Kidney (tissue), 14 donors: ENCODE results near the gene LRTM2. TPM values are rescaled to one million over a fixed set of nuclear protein-coding genes. Genes with fewer than 3 reads are reported as not detected.

Source experiments
- DNase-seq, 5 donors: peaks; one replicate each; pipeline ENCODE4 v3.0.0-alpha.2; 2013 to 2020
- FAIRE-seq: peaks from 2 replicates; lab custom pipeline; 2012; peaks lifted over from hg19 to GRCh38; lab: Jason Lieb, UNC
- H3K27ac ChIP-seq, 2 donors: one replicate each; pipeline ENCODE4 v1.7.0; 2013; ENCODE audit warnings: low read depth in 2 of 2, low read length in 2 of 2, inconsistent platforms in 1 of 2
- H3K27me3 ChIP-seq: one replicate; pipeline ENCODE4 v1.7.1; 2013; ENCODE audit warnings: low read length, inconsistent platforms; ENCODE audit not compliant: control insufficient read depth, insufficient read depth
- H3K36me3 ChIP-seq, 3 donors: one replicate each; pipeline versions ENCODE4 v1.7.0 to v1.7.1; 2013; ENCODE audit warnings: low read length in 3 of 3, control low read depth in 1 of 3, inconsistent platforms in 1 of 3; ENCODE audit not compliant: insufficient read depth in 3 of 3, control insufficient read depth in 2 of 3
- H3K4me1 ChIP-seq, 3 donors: one replicate each; pipeline versions ENCODE4 v1.7.0 to v1.7.1; 2013; ENCODE audit warnings: low read length in 3 of 3, inconsistent platforms in 1 of 3, low read depth in 1 of 3; ENCODE audit not compliant: control insufficient read depth in 2 of 3, insufficient read depth in 2 of 3
- H3K4me3 ChIP-seq, 3 donors: one replicate each; pipeline versions ENCODE4 v1.7.0 to v1.8.1; 2013; ENCODE audit warnings: low read length in 3 of 3, control low read depth in 1 of 3, inconsistent platforms in 1 of 3
- H3K9ac ChIP-seq, 3 donors: one replicate each; pipeline versions ENCODE4 v1.7.0 to v1.7.1; 2013; ENCODE audit warnings: low read length in 3 of 3, control low read depth in 1 of 3, inconsistent platforms in 1 of 3
- H3K9me3 ChIP-seq, 3 donors: one replicate each; pipeline versions ENCODE4 v1.7.0 to v1.7.1; 2013; ENCODE audit warnings: low read length in 3 of 3, control low read depth in 1 of 3, inconsistent platforms in 1 of 3; ENCODE audit not compliant: control insufficient read depth in 2 of 3, insufficient read depth in 1 of 3
- intact Hi-C: fragments of 100-400 bp; cut with DNase I; formaldehyde crosslinking; loops from one replicate; pipeline ENCODE4 v1.11.1; 2022
- polyA plus RNA-seq: library from polyadenylated mRNA; stranded (reverse); fragments of 350-450 nt; fragmentation: Illumina TruSeq; extraction: RNeasy Lipid Tissue Mini Kit (QIAGEN cat#74804); gene quantifications from one replicate; pipeline ENCODE4 v1.2.3, GENCODE V29; 2014; ENCODE audit warnings: low read depth, low replicate concordance; ENCODE audit not compliant: insufficient read depth
- total RNA-seq: library from RNA; stranded (reverse); fragmentation: NEBNext Ultra II Directional; extraction: Animal tissue kit (Norgen Biotek cat#: 25700); gene quantifications from one replicate; pipeline ENCODE4 v1.2.1, GENCODE V29; 2021
- TF ChIP-seq, protein P1 (sequence below): IDR thresholded peaks from 3 replicates; pipeline ENCODE4 v1.5.1; 2012; ENCODE audit warnings: mild to moderate bottlenecking, moderate library complexity, borderline replicate concordance; ENCODE audit not compliant: insufficient read depth; ENCODE audit errors: extremely low read depth
- donor health status: control.
- donor health status: control.
- donor health status: control.
- donor health status: control.
- donor health status: control.
- donor health status: DM: yes; HTN: yes; CAD: no.
- donor health status: Normal renal cell carcinoma (clear cell type).

Gene LRTM2
- total and polyA plus RNA-seq, 2 donors from 2014 or later: not detected

GRCh38 chr12:1873531-1874510 is 53.5 kb downstream of the LRTM2 start:
- Histone ChIP-seq H3K9ac (no peak overlapping the region), H3K9me3 (peaks cover 0 to 3% (median 0%) of the 10 kb centered on the region in 3 donors), H3K27ac (no peak overlapping the region), H3K4me1 (no peaks in the 10 kb centered on the region), H3K36me3 (peaks cover 0 to 3% (median 0%) of the 10 kb centered on the region in 3 donors), H3K4me3 (no peak overlapping the region), H3K27me3 (no peaks in the 10 kb centered on the region)
- TF ChIP-seq, protein P1, sequence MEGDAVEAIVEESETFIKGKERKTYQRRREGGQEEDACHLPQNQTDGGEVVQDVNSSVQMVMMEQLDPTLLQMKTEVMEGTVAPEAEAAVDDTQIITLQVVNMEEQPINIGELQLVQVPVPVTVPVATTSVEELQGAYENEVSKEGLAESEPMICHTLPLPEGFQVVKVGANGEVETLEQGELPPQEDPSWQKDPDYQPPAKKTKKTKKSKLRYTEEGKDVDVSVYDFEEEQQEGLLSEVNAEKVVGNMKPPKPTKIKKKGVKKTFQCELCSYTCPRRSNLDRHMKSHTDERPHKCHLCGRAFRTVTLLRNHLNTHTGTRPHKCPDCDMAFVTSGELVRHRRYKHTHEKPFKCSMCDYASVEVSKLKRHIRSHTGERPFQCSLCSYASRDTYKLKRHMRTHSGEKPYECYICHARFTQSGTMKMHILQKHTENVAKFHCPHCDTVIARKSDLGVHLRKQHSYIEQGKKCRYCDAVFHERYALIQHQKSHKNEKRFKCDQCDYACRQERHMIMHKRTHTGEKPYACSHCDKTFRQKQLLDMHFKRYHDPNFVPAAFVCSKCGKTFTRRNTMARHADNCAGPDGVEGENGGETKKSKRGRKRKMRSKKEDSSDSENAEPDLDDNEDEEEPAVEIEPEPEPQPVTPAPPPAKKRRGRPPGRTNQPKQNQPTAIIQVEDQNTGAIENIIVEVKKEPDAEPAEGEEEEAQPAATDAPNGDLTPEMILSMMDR: no peak
- intact Hi-C loops: no loop called here
- FAIRE-seq (no peak), DNase-seq (peak in 3 of 5 donors; percentile 27 to 38 (median 36))

DNA sequence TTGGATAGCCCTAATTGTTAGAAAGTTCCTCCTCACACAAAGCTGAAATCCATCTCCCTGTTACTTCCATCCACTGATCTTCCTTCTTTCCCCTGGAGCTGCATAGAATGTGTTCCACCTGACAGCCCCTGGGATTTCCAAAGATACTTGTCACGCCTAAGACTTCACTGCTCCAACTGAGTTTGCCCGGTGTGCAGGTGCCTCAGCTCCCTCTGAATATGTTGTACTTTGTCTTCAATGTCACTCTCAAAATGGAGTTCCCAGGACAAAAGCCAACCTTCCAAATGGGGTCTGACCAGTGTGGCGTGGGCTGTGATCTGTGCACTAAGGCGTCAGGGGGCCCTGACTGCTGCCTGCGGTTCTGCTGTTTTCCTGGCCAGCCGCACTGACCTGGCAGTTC is 55.2 kb downstream of the LRTM2 start:
- H3K36me3 ChIP-seq: peaks cover 0 to 3% (median 0%) of the 10 kb centered on the region in 3 donors
- FAIRE-seq (no peak), DNase-seq (peak in 1 of 5 donors; percentile 29)
- no peaks in the 10 kb centered on the region for H3K27me3 ChIP-seq
- H3K4me1 ChIP-seq: no peaks in the 10 kb centered on the region
- H3K9ac ChIP-seq: no peak overlapping the region
- H3K4me3 ChIP-seq: no peak overlapping the region
- TF ChIP-seq, protein P1: no peak
- peaks cover 0 to 3% (median 0%) of the 10 kb centered on the region in 3 donors for H3K9me3 ChIP-seq
- no peak overlapping the region for H3K27ac ChIP-seq
- intact Hi-C loops: no loop called here

- no peaks in the 10 kb centered on the region for H3K27me3 ChIP-seq
- peaks cover 0 to 3% (median 0%) of the 10 kb centered on the region in 3 donors for H3K9me3 ChIP-seq
- H3K4me1 ChIP-seq: no peaks in the 10 kb centered on the region
- DNase-seq: no peak
- TF ChIP-seq, protein P1: no peak
- H3K36me3 ChIP-seq: peaks cover 0 to 3% (median 0%) of the 10 kb centered on the region in 3 donors
- no peak for FAIRE-seq
- intact Hi-C loops: no loop called here
- no peak overlapping the region for H3K27ac ChIP-seq
- H3K4me3 ChIP-seq: no peak overlapping the region
- no peak overlapping the region for H3K9ac ChIP-seq
Observed at GRCh38 chr12:1876086-1876485, 55.7 kb downstream of the LRTM2 start.
